Measurements from ENCODE around the gene ASCC3.

DNA sequence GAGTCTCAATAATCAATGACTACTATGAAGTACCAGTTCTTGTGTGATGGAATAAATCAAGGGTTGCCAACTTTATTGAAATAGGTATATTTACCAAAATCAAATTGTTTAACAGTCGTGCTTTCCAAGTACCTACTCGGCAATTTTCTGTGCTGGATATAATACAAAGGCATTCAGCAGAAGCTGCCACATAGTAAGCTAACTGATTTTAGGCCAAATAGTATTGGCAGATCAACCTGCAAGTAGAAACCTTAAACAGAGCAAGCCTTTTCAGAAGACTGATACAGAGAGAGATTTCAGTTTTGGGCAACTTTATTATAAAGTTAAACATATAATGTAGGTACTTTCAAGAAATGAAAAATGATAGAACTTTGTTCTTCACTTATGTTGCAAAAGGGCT is 174.6 kb downstream of the ASCC3 start:
- TF ChIP-seq GATA2 (IDR thresholded peaks at IDR 0.05; ENCODE audit: low read depth, low read length) (no peak), GATA3 (IDR thresholded peaks at IDR 0.05; ENCODE audit: low read depth, low read length) (no peak)

All from SH-SY5Y (cell line).